ENCODE data around the gene PITPNM1.
"Not testable (repeated sequence)": the region's sequence is repeated elsewhere in the genome, so short reads cannot be mapped to it uniquely, and the experiment has no call there.

PITPNM1 gene

DNA sequence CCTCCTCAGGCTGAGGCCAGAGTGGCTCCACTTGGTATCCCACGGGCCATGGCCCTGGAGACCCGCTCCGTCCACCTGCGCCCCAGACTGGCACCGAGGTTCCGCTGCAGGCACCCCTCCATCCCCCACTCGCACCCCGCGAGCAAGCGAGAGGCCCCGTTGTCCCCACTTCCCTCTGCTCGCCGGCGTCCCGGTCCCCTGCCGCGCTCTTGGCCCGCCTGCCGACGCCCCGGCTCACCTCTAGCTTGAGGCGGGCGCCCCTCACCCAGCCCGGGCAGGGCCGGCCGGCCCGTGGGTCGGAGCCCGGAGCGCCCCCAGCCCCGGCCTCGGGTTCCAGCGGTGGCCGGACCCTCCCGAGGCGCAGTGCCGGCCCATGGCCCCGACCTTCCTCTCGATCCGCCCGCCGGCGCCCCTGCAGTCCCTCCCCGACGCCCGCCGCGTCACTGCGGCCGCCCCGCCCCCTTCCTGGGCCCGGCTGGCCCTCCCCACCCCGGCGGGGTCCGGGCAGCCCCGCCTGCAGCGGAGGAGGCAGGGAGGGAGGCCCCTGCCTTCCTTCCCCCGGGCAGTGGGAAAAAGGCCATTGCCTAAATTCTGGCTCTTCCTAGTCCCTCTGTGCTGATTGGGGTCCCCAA lies at the start of gene PITPNM1:
Gene PITPNM1, minus strand, starts transcription at position 414 of the 632 bp plus-strand sequence. CDS start 1,183 bp downstream, outside the sequence.
- DNase-seq: peak; percentile 79

- not testable (repeated sequence) for DNase-seq
Measured at GRCh38 chr11:67551697-67552096, 46.5 kb upstream of the PITPNM1 start.

DNA sequence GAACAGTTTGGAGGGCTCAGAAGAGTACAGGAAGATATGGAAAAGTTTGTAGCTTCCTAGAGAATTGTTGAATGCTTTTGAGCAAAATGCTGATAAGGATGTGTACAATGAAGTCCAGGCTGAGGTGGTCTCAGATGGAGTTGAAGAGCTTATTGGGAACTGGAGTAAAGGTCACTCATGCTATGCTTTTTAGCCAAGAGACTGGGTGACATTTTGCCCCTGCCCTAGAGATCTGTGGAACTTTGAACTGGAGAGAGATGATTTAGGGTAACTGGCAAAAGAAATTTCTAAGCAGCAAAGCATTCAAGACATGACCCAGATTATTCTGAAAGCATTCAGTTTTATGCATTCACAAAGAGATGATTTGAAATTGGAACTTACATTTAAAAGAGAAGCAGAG lies 46.0 kb upstream of the PITPNM1 start:
- DNase-seq: no peak

- DNase-seq: no peak
Measured at GRCh38 chr11:67548555-67549110, 43.5 kb upstream of the PITPNM1 start.

GRCh38 chr11:67548112-67548511 lies 42.9 kb upstream of the PITPNM1 start:
- DNase-seq: not testable (repeated sequence)

GRCh38 chr11:67545280-67545679 lies 40.1 kb upstream of the PITPNM1 start:
- no peak for DNase-seq

DNA sequence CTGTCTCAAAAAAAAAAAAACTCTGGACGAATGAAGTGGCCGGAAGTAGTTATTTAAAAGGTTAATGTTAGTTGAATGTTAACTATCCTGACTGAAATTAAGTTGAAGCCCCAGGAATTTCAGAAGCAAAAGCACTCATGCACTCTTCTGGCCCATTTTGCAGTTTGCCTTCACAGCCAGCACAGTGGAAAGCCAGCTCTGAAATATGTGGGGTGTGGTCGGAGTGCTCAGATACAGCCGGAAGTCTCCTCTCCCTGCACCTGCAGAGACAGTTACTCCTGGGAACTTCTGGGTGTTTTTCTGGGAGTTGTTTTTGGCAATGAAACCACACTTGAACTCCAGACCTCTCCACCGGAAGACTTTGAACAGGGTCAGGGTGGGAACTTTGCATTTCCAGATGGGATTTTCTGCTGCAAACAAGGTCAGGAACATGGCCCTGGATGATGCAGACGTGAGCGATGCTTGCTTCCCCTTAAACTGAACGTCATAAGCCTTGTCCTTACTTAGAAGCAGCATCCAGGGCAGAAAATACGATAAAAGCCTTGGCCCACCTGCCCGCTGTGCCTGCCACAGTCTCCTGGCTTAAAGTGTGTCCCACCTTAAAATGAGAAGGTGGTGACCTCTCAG lies 39.6 kb upstream of the PITPNM1 start:
- DNase-seq: no peak

GRCh38 chr11:67543585-67543984 lies 38.4 kb upstream of the PITPNM1 start:
- no peak for DNase-seq

DNA sequence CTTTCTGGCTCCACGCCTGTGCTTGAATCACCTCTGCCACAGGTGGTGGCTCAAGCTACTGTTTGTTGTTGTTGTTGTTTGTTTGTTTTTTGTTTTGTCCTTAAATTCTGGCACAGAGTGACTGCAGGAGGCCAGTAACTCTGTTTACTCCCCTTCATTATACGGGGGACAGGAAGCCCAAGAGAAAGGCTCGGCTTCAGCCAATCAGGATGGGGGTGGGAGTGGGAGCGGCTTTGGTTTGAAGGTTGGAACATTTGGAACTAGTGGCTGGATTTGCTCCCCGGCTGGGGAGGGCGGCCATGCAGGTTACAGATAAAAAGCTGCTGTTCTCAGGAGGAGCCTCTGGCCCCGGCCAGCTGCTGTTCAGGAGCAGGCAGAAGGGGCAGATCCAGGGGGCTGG lies 37.8 kb upstream of the PITPNM1 start:
- no peak for DNase-seq

DNA sequence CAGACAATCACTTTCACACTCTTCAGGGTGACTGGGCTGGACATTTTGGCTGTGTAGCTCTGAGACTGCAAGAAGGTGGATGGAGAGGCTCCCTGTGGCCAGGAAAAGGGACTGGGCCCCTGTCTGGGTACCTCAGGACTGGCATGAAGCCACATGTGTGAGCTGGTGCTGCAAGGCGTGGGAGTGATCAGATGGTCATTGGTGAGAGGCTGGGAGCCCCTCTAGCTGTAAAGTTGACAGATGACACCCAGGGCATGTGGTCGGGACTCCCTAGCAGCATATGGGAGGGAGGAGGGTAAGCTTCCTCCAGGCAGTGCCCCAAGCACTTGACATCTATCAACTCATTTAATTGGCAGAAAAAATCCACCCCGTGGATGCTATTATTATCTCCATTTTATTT lies 37.0 kb upstream of the PITPNM1 start:
- no peak for DNase-seq

DNA sequence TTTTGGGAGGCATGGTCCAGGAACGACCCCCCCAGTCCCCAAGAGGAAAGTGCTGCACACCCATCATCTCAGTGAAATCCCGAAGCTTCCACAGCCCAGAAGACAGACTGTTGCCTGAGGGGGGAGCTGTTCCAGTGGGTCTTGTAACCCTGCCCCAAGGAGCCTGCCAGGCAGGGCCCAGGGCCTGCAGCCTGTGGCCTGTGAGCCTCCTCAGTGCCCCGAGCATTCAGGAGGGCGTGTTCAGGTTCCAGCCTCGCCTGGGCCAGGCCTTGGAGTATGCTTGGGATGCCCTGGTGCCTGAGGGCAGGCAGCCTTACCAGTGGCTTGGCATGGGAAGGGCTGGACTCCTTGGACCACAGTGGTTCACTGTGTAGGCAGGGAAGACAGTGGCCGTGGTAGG lies 36.0 kb upstream of the PITPNM1 start:
- no peak for DNase-seq

DNA sequence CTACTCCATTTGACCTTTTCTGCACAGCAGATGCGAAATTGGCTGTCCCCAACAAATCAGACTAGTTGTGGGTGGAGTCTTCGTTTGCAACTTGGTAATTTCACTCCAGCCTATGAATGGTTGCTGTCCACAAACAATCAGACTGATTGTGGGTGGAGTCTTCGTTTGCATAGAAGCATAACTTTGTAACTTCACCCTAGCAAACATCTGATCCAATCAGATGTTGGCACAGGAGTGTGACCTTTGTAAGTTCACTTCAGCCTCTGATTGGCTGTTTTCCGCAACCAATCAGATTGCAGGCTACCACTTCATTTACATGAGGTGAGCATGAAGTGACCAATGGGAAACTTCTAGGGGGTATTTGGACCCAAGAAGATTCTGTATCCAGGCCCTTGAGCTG lies 34.4 kb upstream of the PITPNM1 start:
- no peak for DNase-seq

DNA sequence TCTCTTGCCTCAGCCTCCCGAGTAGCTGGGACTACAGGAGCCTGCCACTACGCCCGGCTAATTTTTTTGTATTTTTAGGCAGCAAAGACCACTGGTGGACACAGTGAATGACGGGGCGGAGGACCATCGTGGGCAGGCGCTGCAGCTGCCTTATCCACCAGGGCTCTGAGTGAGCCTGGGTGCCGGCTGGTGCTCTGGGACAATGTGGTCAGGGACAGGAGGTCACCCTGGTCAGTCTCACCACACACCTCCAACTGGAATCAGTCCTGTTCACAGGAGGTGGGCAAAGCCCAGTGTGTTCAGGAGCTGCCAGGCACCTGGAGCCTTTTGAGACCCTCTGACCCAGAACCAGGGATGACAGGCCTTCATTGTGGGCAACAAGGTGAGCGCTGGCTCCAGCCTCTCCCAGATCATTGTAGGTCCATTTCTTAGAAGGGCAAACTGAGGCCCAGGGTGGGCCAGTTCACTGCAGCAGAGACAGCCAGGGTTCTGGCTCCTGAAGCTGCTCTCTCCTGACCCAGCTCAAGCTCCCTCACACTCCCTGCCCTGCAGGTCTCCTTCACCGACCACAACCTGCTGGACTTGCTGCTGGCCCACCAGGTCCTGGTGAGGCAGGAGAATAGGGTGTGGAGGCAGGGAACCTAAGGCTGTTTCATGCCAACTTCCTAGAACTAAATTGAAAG lies 33.8 kb upstream of the PITPNM1 start:
- no peak for DNase-seq

GRCh38 chr11:67538306-67538705 lies 33.1 kb upstream of the PITPNM1 start:
- no peak for DNase-seq

GRCh38 chr11:67535561-67535960 lies 30.4 kb upstream of the PITPNM1 start:
- DNase-seq: no peak

DNA sequence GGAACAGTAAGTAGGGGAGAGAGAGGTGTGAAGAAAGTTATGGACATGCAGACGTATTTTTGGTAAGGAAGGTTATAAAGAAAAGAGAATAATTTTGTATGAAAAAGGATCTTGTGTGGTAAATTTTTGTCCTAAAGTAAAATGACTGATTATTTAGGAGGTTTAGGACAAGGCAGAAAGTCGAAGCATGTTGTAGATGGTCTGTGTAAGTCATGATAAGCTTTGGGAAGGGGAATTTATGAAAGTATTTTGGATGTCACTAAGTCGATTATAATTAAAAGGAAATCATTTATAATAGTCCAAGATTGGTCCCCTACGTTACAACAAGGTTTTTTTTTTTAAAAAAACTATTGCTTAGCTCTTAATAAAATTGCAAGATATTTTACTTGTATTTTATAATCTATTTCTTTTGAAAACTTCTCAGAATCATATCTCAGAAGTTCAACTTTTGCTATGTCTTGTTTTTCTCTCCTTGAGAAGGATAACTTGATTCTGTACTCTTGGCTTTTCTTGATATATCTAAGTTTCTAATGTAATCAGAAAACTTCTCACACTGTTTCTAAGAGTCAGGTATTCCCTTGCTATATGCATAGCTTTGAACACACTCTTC lies 29.0 kb upstream of the PITPNM1 start:
- DNase-seq: no peak

DNA sequence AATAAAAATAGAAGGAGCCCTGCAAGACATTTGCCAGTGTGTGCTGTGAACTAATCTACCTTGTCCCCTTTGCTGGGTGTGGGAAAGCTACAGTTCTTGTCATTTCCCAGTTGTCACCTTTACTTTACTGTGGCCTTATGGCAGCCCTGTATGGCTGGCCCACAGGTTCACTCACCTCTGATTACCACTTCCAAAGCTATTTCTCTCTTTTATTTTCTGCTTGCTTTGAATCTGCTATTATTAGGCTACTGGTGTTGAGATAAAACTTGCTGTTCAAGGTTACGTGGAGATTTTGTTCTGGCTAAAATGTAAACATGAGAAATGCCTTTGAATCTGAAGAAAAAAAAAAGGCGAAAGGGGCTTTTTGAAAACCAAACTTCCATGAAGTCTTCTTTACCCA lies 27.7 kb upstream of the PITPNM1 start:
- no peak for DNase-seq

GRCh38 chr11:67530282-67530592 lies 25.1 kb upstream of the PITPNM1 start:
- no peak for DNase-seq

DNA sequence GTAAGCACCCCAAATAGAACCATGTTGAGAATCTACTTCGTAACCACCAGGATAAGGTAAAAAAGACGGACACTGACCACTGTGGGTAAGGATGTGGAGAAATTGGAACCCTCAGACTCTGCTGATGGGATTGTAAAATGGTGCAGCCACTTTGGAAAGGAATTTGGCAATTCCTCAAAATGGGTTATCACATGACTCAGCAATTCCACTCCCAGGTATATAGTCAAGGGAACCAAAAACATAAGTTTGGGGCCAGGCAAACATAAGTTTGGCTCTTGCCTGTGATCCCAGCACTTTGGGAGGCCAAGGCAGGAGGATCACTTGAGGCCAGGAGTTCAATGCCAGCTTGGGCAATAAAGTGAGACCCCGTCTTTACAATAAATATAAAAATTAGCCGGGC lies 23.2 kb upstream of the PITPNM1 start:
- DNase-seq: no peak

- no peak for DNase-seq
Measured at GRCh38 chr11:67525275-67525976, 20.3 kb upstream of the PITPNM1 start.

DNA sequence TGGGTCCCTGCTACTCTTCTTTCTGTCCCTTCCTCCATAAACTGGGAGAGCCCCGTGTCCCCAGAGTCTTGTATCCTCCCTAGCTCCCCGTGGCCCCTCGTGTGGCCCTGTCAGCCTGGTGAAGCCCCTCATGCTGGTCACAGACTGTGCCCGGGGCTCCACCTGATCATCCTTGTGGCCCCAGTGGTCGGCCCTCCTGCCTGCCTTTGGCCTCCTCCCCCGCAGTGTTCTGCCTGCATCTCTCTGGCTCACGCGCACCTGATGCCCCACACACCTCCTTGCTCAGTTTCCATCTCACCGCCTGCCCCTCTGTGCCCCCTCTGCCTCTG lies 19.3 kb upstream of the PITPNM1 start:
- DNase-seq: no peak

DNA sequence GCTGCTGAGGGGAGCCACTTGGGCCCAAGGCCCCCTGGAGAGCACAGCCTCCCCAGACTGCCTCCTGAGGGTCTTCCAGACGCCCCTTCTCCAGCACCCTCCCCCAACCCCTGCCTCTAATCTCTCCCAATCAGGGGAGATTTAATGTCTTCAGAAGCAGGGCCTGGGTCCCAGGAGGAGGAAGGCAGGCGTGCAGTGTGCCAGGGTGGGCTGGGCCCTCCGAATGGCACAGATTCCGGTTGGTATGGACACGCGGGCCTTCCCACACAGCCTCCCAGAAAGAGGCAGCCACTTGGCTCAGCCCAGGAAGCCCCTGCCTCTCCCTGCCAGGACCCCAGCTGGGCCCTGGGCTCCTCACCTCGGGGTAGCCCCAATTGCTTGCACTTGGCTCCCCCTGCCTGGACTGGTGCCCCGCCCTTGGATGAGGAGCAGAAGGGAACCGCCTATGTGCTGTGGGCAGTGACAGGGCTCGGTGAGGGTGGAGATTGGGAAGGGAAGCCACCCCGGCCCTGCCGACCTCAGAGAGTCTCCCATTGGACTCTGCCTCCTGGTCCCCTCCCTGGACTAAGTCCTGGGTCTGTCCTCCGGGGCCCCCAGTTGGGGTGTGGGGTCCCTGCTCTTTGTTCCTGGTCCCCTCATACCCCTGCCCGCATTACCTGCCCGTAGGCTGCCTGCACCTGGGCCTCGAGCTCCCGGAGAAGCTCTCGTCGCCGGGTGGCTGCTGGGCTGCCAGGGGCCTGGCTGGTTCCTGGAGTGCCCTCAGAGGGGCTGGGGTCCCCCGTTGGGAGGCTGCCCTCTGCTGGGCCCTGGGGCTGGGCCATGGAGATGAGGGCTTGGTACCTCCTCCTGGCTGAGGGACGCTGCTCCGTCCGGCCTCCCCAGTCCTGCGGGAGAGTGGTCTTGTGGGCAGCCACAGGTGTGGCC lies 18.7 kb upstream of the PITPNM1 start:
- DNase-seq: no peak
